Kasumi-1 (cell line): ENCODE results near the gene KCNN3.

Source experiments
- DNase-seq, 2 experiments: peaks; one replicate each; lab custom pipeline; 2025; lab: John Stamatoyannopoulos, UW

The KCNN3 gene

DNA sequence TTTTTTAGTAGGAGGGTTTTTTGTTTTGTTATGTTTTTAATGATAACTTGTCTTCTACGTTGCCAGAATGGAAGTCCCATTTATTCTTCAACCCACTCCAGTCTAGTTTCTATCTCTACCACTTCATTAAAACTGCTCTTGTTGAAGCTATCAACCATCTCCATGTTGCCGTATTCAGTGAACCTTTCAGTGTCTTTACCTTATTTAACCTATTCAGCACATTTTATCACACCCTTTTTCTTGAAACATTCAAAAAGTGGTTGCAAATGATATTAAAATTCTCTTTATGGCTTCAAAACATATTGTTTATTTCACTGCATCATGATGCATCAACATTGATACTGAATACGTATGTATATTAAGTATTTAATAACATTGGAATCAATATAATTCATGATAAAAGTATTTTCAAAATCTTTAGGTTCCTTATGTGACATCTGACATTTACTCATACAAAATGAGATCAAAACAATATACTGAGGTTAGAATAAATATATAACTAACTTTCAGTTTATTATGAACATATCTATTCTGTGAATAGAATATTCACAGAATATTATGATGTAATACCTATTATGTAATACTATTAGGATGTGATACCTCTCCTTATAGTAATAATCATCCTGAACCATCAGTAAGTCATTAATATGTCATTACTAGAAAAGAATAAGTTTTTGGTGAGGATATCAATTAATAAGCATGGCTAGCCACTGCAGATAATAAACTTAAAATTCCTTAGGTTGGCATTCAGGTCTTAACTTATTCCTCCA, 210.1 kb downstream of the KCNN3 start:
- DNase-seq, result no peak

DNA sequence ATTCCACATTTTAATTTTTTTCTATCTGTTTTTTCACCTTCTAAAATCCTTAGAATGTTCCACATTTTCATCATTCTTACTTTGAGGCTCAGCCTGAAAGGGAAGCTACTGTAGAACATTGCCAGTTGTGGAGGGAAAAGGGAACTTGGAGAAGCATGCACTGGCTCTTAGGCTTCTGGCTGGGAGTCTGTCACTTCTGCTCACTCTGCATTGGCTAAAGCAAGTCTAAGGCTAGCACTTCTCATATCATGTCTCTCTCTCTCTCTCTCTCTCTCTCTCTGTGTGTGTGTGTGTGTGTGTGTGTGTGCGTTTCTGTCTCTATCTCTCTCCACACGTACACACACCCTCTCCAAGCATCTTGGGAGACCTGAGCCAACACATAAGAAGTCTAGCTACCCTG, 212.5 kb downstream of the KCNN3 start:
- peak; percentile 85 to 88 for DNase-seq

DNA sequence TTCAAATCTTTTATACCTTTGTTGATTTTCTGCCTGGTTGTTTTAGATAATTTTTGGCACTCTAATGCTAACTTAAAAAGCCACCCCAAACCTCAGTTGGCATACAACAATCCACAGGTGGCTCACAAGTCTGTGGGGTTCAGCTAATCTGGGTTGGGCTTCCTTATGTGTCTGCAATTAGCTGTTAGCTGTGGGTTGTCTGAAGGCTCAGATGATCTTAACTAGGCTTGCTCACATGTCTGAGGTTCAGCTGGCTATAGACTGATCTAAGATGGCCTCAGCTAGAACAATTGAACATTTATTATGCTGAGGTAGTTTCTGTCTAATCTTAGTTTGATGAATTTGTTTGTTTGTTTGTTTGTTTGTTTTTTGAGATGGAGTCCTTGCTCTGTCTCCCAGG, 217.2 kb downstream of the KCNN3 start:
- DNase-seq, result no peak
